Adrenal gland (tissue), 19 donors: Measurements from ENCODE around the gene ZMYND8. TPM values are rescaled to one million over a fixed set of nuclear protein-coding genes. Genes with fewer than 3 reads are reported as not detected.
A peak's percentile ranks its signal among the peaks of the same experiment; 100 is the strongest.

Experiments
- DNase-seq, 7 donors: peaks; one replicate each; pipeline ENCODE4 v3.0.0-alpha.2; 2019 to 2020
- H3K27ac ChIP-seq, 5 donors: fragments of 200-600 bp; sonication (generic) in 4 of 5; 1 replicate in 3 of 5; 2 replicates in 2 of 5; pipeline versions ENCODE4 v1.5.1 to v1.8.0; 2016 to 2020; ENCODE audit warnings: mild to moderate bottlenecking in 1 of 5
- H3K27me3 ChIP-seq: fragments of 200-600 bp; 2 replicates; pipeline ENCODE4 v1.8.0; 2021
- H3K36me3 ChIP-seq, 2 donors: fragments of 200-600 bp; replicated peaks in 1 of 2; 1 replicate in 1 of 2; 2 replicates in 1 of 2; pipeline versions ENCODE4 v1.5.1 to v1.8.0; 2018 to 2022
- H3K4me1 ChIP-seq, 2 donors: fragments of 200-600 bp; replicated peaks in 1 of 2; 1 replicate in 1 of 2; 2 replicates in 1 of 2; pipeline versions ENCODE4 v1.5.1 to v1.8.0; 2018 to 2021
- H3K4me3 ChIP-seq, 4 donors: fragments of 200-600 bp; sonication (generic) in 3 of 4; one replicate each; pipeline ENCODE4 v1.5.1; 2016 to 2018
- H3K9me3 ChIP-seq, 3 donors: fragments of 200-600 bp; sonication (generic) in 1 of 3; replicated peaks in 1 of 3; 1 replicate in 2 of 3; 2 replicates in 1 of 3; pipeline versions ENCODE4 v1.5.1 to v1.8.0; 2016 to 2021
- POLR2A ChIP-seq, 2 donors: fragments of 450-650 bp; IDR thresholded peaks; one replicate each; pipeline ENCODE4 v1.6.1; 2017; ENCODE audit warnings: antibody characterized with exemption in 2 of 2, mild to moderate bottlenecking in 2 of 2, moderate library complexity in 1 of 2
- WGBS, 4 donors: extraction: QIAGEN DNeasy Blood & Tissue Kit in 2 of 4; methylation state at CpG; one replicate each; pipeline versions ENCODE4 v1.1.5 to v1.1.7; 2013 to 2017; 5-methylcytosine and 5-hydroxymethylcytosine counted together
- intact Hi-C, 2 donors: fragments of 100-400 bp; cut with DNase I; formaldehyde crosslinking; loops; one replicate each; pipeline versions ENCODE4 v1.14.1 to v1.15.0; 2022 to 2023
- long read RNA-seq, 10 donors: library from polyadenylated mRNA in 3 of 10; unstranded in 2 of 10; stranded (forward) in 1 of 10; transcript quantifications; one replicate each; pipeline ENCODE4 v2.0.0 and lab custom pipeline, GENCODE V29; 2021 to 2026
- polyA plus RNA-seq, 3 donors: library from polyadenylated mRNA; stranded (reverse); fragments of 200-250 nt in 2 of 3; fragments of 350-450 nt in 1 of 3; fragmentation: Illumina TruSeq in 1 of 3; extraction: RNeasy Lipid Tissue Mini Kit (QIAGEN cat#74804) in 1 of 3; gene quantifications; one replicate each; pipeline ENCODE4 v1.2.3, GENCODE V29; 2013 to 2014
- total RNA-seq, 9 donors: library from RNA; depleted of rRNA in 4 of 9; stranded (reverse); fragments of >200 nt in 4 of 9; fragments of 120-200 nt in 1 of 9; fragmentation: NEBNext Ultra II Directional in 1 of 9; extraction: Animal tissue kit (Norgen Biotek cat#: 25700) in 1 of 9; gene quantifications; one replicate each; pipeline versions ENCODE4 v1.1.0 to v1.2.4, GENCODE V29; 2013 to 2023
- TF ChIP-seq, protein P1 (sequence below), 6 experiments: fragments of 450-650 bp in 4 of 6; fragments of 200-600 bp in 2 of 6; sonication (generic) in 1 of 6; IDR thresholded peaks; 1 replicate in 5 of 6; 2 replicates in 1 of 6; pipeline versions ENCODE4 v1.5.1 to v1.8.0; 2016 to 2021; ENCODE audit warnings: antibody characterized with exemption in 6 of 6, mild to moderate bottlenecking in 2 of 6, moderate library complexity in 1 of 6
- donor health status: healthy with polysubstance abuse.
- donor health status: Bipolar disorder and iron deficiency.
- donor health status: DM: yes; HTN: yes; CAD: no.
- donor health status: DM: no; HTN: no; CAD: no.
- donor health status: DM: no; HTN: no; CAD: no.
- donor health status: DM: yes; HTN: yes; CAD: no.

Gene ZMYND8
- 100 to 1,000 TPM in 2 of 9 donors, 10 to 100 TPM in 7; 42.9 to 116 (median 68.2) TPM for total RNA-seq
- 10 to 100 TPM; 37.0 to 83.9 (median 64.1) TPM for polyA plus RNA-seq
- long read RNA-seq, donor 1, result 0 reads
- long read RNA-seq, donor 2, partial matches to known transcripts, result 0 of 2 reads
- long read RNA-seq, donor 2, other reads (novel, unspliced or antisense), result 0 of 2 reads
- long read RNA-seq, donor 3, result 0 reads
- long read RNA-seq, donor 4, partial matches to known transcripts, result 4 of 15 reads
- long read RNA-seq, donor 4, other reads (novel, unspliced or antisense), result 9 of 15 reads
- long read RNA-seq, donor 5, full-length matches to known transcripts, result 17 of 79 reads
- long read RNA-seq, donor 5, partial matches to known transcripts, result 26 of 79 reads
- long read RNA-seq, donor 5, other reads (novel, unspliced or antisense), result 36 of 79 reads
- long read RNA-seq, donor 6, partial matches to known transcripts, result 6 of 18 reads
- long read RNA-seq, donor 6, other reads (novel, unspliced or antisense), result 12 of 18 reads
- long read RNA-seq, donor 7, result 0 reads
- long read RNA-seq, donor 8, partial matches to known transcripts, result 12 of 12 reads
- long read RNA-seq, donor 8, other reads (novel, unspliced or antisense), result 0 of 12 reads
- long read RNA-seq, donor 9, full-length matches to known transcripts, result 2 of 2 reads
- long read RNA-seq, donor 9, partial matches to known transcripts, result 0 of 2 reads
- long read RNA-seq, donor 9, other reads (novel, unspliced or antisense), result 0 of 2 reads
- long read RNA-seq, donor 10, result 0 reads

DNA sequence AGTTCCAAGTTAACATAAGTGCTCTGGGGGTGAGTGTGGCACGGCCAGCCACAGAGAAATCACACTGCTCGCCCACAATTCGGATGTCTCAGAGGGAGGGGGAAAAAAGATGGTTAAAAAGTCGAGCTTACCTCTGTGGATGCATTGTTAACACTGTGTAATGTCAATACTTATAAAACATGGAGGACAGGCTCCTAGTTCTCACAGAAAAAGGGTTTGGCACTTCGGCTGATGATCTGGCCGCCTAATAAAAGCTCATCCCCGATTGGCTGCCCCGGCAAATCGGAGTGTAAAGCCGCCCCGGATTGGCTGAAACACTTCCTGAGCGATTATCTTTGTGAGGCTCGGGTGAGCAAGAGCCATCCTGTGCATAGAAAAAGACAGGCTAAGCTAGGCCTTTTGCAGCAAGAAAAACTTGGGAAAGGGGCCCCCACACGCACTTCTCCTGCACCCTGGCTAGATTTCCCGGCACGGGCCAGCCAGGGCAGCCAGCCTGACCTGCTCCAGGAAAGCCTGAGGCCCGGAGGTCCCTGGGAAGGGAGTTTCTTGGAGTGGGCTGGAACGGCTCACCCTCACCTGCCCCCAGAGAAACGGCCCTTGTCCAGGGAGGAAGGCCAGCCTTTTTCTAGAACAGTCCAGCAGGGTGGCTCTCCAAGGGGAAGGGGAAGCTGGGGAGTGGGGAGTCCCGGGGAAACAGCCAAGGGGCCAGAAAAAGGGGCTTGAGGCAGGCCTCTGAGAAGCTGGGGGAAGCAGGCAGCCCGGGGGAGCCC is at the start of gene ZMYND8:
Gene ZMYND8, minus strand, starts transcription at position 174 of the 770 bp plus-strand sequence. Its CDS starts 29 bp downstream, at position 145.
- TF ChIP-seq POLR2A (IDR thresholded peaks at IDR 0.05), result peak in 1 of 2 donors; percentile 69
- TF ChIP-seq, protein P1, sequence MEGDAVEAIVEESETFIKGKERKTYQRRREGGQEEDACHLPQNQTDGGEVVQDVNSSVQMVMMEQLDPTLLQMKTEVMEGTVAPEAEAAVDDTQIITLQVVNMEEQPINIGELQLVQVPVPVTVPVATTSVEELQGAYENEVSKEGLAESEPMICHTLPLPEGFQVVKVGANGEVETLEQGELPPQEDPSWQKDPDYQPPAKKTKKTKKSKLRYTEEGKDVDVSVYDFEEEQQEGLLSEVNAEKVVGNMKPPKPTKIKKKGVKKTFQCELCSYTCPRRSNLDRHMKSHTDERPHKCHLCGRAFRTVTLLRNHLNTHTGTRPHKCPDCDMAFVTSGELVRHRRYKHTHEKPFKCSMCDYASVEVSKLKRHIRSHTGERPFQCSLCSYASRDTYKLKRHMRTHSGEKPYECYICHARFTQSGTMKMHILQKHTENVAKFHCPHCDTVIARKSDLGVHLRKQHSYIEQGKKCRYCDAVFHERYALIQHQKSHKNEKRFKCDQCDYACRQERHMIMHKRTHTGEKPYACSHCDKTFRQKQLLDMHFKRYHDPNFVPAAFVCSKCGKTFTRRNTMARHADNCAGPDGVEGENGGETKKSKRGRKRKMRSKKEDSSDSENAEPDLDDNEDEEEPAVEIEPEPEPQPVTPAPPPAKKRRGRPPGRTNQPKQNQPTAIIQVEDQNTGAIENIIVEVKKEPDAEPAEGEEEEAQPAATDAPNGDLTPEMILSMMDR (IDR thresholded peaks at IDR 0.05), result no peak
- intact Hi-C loops, result loop anchor here in 1 of 2 donors (5.0 kb wide), 1 partner anchor 39 kb away; no protein-coding TSS in a partner anchor

DNA sequence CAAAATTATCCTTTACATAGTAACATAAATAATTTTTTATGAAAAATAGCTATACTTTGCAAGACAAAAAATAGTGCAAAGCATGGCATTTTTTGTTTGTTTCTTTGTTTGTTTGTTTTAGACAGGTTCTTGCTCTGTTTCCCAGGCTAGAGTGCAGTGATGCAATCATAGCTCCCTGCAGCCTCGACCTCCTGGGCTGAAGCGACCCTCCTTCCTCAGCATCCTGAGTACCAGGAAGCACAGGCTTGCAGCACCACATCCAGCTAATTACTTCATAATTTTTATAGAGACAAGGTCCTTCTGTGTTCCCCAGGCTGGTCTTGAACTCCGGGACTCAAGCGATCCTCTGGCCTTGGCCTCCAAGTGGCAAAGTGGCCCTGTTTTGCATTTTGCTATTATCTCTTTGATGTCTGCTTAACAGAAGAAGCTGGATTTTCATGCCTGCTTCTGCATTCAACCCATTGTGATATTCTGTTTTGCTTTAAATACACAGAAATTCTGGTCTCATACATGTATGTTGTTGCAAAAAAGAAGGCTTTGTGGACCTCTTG is 49.4 kb upstream of the ZMYND8 start:
- Histone ChIP-seq H3K4me1 (no peaks in the 10 kb centered on the region), H3K9me3 (no peaks in the 10 kb centered on the region), H3K36me3 (no peaks in the 10 kb centered on the region), H3K27me3 (no peaks in the 10 kb centered on the region), H3K27ac (no peak overlapping the region), H3K4me3 (no peak overlapping the region)
- intact Hi-C loops, result loop anchor here in 1 of 2 donors (10.0 kb wide), 1 partner anchor 219 kb away; no protein-coding TSS in a partner anchor
- no peak for DNase-seq
- WGBS, 4 donors, result 61 to 68% (median 65%) methylated on average over 4 of the region's 4 CpGs
- TF ChIP-seq, protein P1 (IDR thresholded peaks at IDR 0.05), result no peak
- TF ChIP-seq POLR2A (IDR thresholded peaks at IDR 0.05), result no peak

More for the DNA sequence above, at the start of gene ZMYND8:
- 6 to 7% (median 6%) methylated on average over 9 to 21 of the region's 21 CpGs for WGBS, 4 donors
- H3K36me3 ChIP-seq, result no peaks in the 10 kb centered on the region
- H3K27me3 ChIP-seq, result no peaks in the 10 kb centered on the region
- peak within 1 kb of the TSS in 1 of 4 donors; percentile 49 for H3K4me3 ChIP-seq
- H3K4me1 ChIP-seq, result peaks cover 96 to 100% of the 10 kb centered on the region in 2 donors
- H3K27ac ChIP-seq, result peak within 1 kb of the TSS; percentile 95 to 99 (median 98)
- no peaks in the 10 kb centered on the region for H3K9me3 ChIP-seq
- DNase-seq, result peak; percentile 86 to 99 (median 91)

GRCh38 chr20:47400685-47401084 is 44.2 kb upstream of the ZMYND8 start:
- DNase-seq, result no peak
- H3K27ac ChIP-seq, result no peak overlapping the region
- WGBS, 4 donors, result 93 to 100% (median 95%) methylated on average over 5 of the region's 5 CpGs
- no peak overlapping the region for H3K4me3 ChIP-seq
- H3K36me3 ChIP-seq, result no peaks in the 10 kb centered on the region
- TF ChIP-seq POLR2A (IDR thresholded peaks at IDR 0.05), result no peak
- TF ChIP-seq, protein P1 (IDR thresholded peaks at IDR 0.05), result no peak
- intact Hi-C loops, result loop anchor here in 1 of 2 donors (10.0 kb wide), 1 partner anchor 224 kb away; no protein-coding TSS in a partner anchor
- H3K4me1 ChIP-seq, result peaks cover 8 to 11% of the 10 kb centered on the region in 2 donors
- H3K9me3 ChIP-seq, result no peaks in the 10 kb centered on the region
- no peaks in the 10 kb centered on the region for H3K27me3 ChIP-seq
